IMR-90 (cell line): ENCODE data around the gene MICAL3.

ENCODE experiments used
- CEBPB ChIP-seq: IDR thresholded peaks from 2 replicates; pipeline ENCODE4 v1.6.1; 2012; ENCODE audit warnings: low read depth, low read length, improper control_type of control experiment
- CTCF ChIP-seq: conservative IDR thresholded peaks from 2 replicates; pipeline ENCODE4 v1.5.1; 2012; ENCODE audit warnings: mild to moderate bottlenecking, low read depth, low read length, improper control_type of control experiment
- MAZ ChIP-seq: IDR thresholded peaks from 2 replicates; pipeline ENCODE4 v1.6.1; 2012; ENCODE audit warnings: low read depth, mild to moderate bottlenecking, low read length, improper control_type of control experiment, moderate library complexity, borderline replicate concordance
- POLR2A ChIP-seq: IDR thresholded peaks from 2 replicates; pipeline ENCODE4 v1.6.1; 2012; ENCODE audit warnings: mild to moderate bottlenecking, low read depth, low read length
- RFX5 ChIP-seq: IDR thresholded peaks from 2 replicates; pipeline ENCODE4 v1.8.0; 2012; ENCODE audit warnings: low read depth, mild to moderate bottlenecking, low read length, moderate library complexity
- USF2 ChIP-seq: fragments of 150-350 bp; IDR thresholded peaks from 2 replicates; pipeline ENCODE4 v1.6.1; 2017; ENCODE audit warnings: mild to moderate bottlenecking, antibody characterized with exemption, low read length, low read depth

DNA sequence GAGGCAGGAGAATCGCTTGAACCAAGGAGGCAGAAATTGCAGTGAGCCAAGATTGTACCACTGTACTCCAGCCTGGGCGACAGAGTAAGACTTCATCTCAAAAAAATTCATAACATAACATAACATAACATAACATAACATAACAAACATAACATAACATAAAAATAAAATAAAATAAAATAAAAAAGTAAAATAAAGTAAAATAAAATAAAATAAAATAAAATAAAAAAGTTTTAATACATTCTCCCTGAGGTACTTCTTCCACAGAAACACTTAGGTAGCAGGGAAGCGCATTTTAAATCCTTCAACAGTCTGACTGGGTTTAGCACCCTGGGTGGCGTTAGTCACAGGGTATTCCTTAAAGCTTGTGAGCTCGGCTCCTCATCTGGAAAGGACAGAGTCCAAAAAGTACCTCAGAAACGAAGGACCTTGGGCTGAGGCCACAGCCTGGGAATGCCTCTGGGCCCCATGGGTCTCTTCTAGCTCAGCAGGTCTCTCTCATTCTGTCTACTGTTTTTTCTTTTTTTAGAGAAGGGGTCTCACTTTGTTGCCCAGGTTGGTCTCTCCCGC lies 41.7 kb downstream of the MICAL3 start:
- no peak for TF ChIP-seq POLR2A
- TF ChIP-seq MAZ: no peak
- no peak for TF ChIP-seq CTCF
- no peak for TF ChIP-seq RFX5
- TF ChIP-seq CEBPB: no peak
- TF ChIP-seq USF2: no peak
